ENCODE results near the gene PDE3A.

PDE3A gene

DNA sequence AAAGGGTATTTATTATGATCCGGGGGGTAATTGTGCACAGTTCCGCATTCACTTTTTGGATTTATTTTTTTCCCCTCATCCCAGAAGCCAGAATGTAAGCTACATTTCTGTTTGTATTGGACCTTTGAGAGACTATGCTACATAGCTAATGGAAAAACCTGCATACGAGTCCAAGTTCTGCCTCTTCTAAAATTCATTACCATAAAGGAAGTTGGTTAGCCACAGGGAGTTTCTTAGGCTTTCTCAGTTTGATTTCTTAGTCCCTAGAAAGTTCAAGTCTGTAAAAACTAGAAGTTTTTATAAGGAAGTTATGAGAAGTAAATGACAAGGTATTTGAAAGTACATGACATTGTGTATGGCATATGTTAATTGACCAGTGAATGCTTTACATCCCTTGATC, 138.7 kb downstream of the PDE3A start:
- no CpG with 5 or more reads among the region's 3 CpGs for WGBS, 2 donors (ENCODE audit: extremely low coverage in 2 of 2, insufficient read length in 2 of 2, insufficient replicate concordance in 1 of 2)
- H2BK120ac ChIP-seq (ENCODE audit: low read depth, low read length): no peak overlapping the region
- no peak for DNase-seq (ENCODE audit: low spot score)

DNA sequence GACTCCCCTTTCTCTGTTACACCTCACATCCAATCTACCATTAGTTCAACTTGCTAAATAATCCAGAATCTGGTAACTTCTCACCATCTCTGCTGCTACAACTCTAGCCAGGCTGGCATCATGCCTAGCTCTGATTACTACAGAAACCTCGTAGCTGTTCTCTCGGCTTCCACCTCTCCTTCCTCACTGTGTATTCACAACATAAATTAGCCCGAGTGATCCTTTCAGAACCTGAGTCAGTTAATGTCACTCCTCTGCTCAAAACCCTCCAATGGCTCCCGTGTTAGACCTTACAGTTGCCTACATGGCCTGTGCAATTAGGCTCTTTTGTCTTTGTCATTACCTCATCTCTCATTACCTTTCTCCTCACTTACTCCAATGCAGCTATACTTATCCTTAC, 139.4 kb downstream of the PDE3A start:
- Histone ChIP-seq H2BK15ac (ENCODE audit: low read length) (no peak overlapping the region), H2AK5ac (ENCODE audit: low read depth, low read length) (no peak overlapping the region), H3K9ac (ENCODE audit: low read depth, low read length, poor library complexity) (no peak overlapping the region), H3K23ac (ENCODE audit: low read depth, low read length, poor library complexity) (no peak overlapping the region), H2AFZ (ENCODE audit: low read length) (no peak overlapping the region), H3K14ac (ENCODE audit: low read length) (no peak overlapping the region), H4K91ac (ENCODE audit: low read depth, low read length, poor library complexity) (no peak overlapping the region), H3K27me3 (ENCODE audit: control insufficient read depth in 3 of 3, insufficient read depth in 3 of 3, low read depth in 1 of 3, low read length in 3 of 3) (no peaks in the 10 kb centered on the region), H3K18ac (ENCODE audit: low read length) (no peak overlapping the region), H2BK120ac (ENCODE audit: low read depth, low read length) (no peak overlapping the region), H3K4me2 (ENCODE audit: insufficient read depth, low read length, poor library complexity, severe bottlenecking) (no peak overlapping the region), H2BK12ac (ENCODE audit: low read length) (no peak overlapping the region), H2BK5ac (ENCODE audit: low read length) (no peak overlapping the region), H3K9me3 (replicated peaks in 1 of 2; ENCODE audit: control insufficient read depth in 2 of 2, insufficient read depth in 1 of 2, low read depth in 1 of 2, low read length in 2 of 2) (no peaks in the 10 kb centered on the region), H4K8ac (ENCODE audit: low read depth, low read length) (no peak overlapping the region), H3K4me3 (ENCODE audit: low read length in 2 of 2) (no peak overlapping the region), H3K4ac (ENCODE audit: low read length) (no peak overlapping the region), H3K36me3 (replicated peaks in 1 of 2; ENCODE audit: control insufficient read depth in 2 of 2, insufficient read depth in 2 of 2, low read length in 2 of 2) (no peaks in the 10 kb centered on the region), H3K4me1 (ENCODE audit: control insufficient read depth in 2 of 2, insufficient read depth in 1 of 2, low read depth in 1 of 2, low read length in 2 of 2) (no peaks in the 10 kb centered on the region), H3K79me1 (ENCODE audit: low read depth, low read length) (no peaks in the 10 kb centered on the region), H3K27ac (replicated peaks; ENCODE audit: low read length) (no peak overlapping the region)
- DNase-seq (ENCODE audit: low spot score): no peak
- WGBS, 2 donors (ENCODE audit: extremely low coverage in 2 of 2, insufficient read length in 2 of 2, insufficient replicate concordance in 1 of 2): no CpG with 5 or more reads among the region's 4 CpGs

More for the DNA sequence above, 138.7 kb downstream of the PDE3A start:
- Histone ChIP-seq H3K9me3 (replicated peaks in 1 of 2; ENCODE audit: control insufficient read depth in 2 of 2, insufficient read depth in 1 of 2, low read depth in 1 of 2, low read length in 2 of 2) (no peaks in the 10 kb centered on the region), H3K27me3 (ENCODE audit: control insufficient read depth in 3 of 3, insufficient read depth in 3 of 3, low read depth in 1 of 3, low read length in 3 of 3) (no peaks in the 10 kb centered on the region), H3K4me2 (ENCODE audit: insufficient read depth, low read length, poor library complexity, severe bottlenecking) (no peak overlapping the region), H3K9ac (ENCODE audit: low read depth, low read length, poor library complexity) (no peak overlapping the region), H3K27ac (replicated peaks; ENCODE audit: low read length) (no peak overlapping the region), H3K14ac (ENCODE audit: low read length) (no peak overlapping the region), H3K79me1 (ENCODE audit: low read depth, low read length) (no peaks in the 10 kb centered on the region), H2AK5ac (ENCODE audit: low read depth, low read length) (no peak overlapping the region), H2BK15ac (ENCODE audit: low read length) (no peak overlapping the region), H4K8ac (ENCODE audit: low read depth, low read length) (no peak overlapping the region), H3K36me3 (replicated peaks in 1 of 2; ENCODE audit: control insufficient read depth in 2 of 2, insufficient read depth in 2 of 2, low read length in 2 of 2) (no peaks in the 10 kb centered on the region), H2BK12ac (ENCODE audit: low read length) (no peak overlapping the region), H2AFZ (ENCODE audit: low read length) (no peak overlapping the region), H3K18ac (ENCODE audit: low read length) (no peak overlapping the region), H3K23ac (ENCODE audit: low read depth, low read length, poor library complexity) (no peak overlapping the region), H3K4ac (ENCODE audit: low read length) (no peak overlapping the region), H4K91ac (ENCODE audit: low read depth, low read length, poor library complexity) (no peak overlapping the region), H2BK5ac (ENCODE audit: low read length) (no peak overlapping the region), H3K4me3 (ENCODE audit: low read length in 2 of 2) (no peak overlapping the region), H3K4me1 (ENCODE audit: control insufficient read depth in 2 of 2, insufficient read depth in 1 of 2, low read depth in 1 of 2, low read length in 2 of 2) (no peaks in the 10 kb centered on the region)

DNA sequence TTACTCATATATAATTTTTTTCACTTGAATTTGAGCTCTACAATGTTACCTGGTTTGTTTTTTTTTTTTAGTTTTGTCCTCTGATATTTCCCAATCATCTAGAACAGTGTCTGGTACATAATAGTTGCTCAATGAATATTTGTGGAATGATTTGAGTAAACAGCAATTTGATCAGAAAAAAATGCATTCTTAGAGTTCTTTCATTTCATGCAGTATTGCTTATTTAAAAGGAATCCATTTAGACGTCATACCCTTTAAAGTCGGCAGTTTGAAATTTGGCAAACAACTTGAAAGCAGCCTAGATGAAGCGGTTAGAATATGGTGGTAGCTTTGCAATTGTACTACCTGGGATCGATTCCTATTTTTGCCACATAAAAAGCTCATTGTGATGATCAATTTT, 140.0 kb downstream of the PDE3A start:
- Histone ChIP-seq H3K4me1 (ENCODE audit: control insufficient read depth in 2 of 2, insufficient read depth in 1 of 2, low read depth in 1 of 2, low read length in 2 of 2) (no peaks in the 10 kb centered on the region), H3K27ac (replicated peaks; ENCODE audit: low read length) (no peak overlapping the region), H2AFZ (ENCODE audit: low read length) (no peak overlapping the region), H4K8ac (ENCODE audit: low read depth, low read length) (no peak overlapping the region), H3K23ac (ENCODE audit: low read depth, low read length, poor library complexity) (no peak overlapping the region), H3K79me1 (ENCODE audit: low read depth, low read length) (no peaks in the 10 kb centered on the region), H2AK5ac (ENCODE audit: low read depth, low read length) (no peak overlapping the region), H3K9me3 (replicated peaks in 1 of 2; ENCODE audit: control insufficient read depth in 2 of 2, insufficient read depth in 1 of 2, low read depth in 1 of 2, low read length in 2 of 2) (no peaks in the 10 kb centered on the region), H2BK12ac (ENCODE audit: low read length) (no peak overlapping the region), H3K14ac (ENCODE audit: low read length) (no peak overlapping the region), H2BK15ac (ENCODE audit: low read length) (no peak overlapping the region), H4K91ac (ENCODE audit: low read depth, low read length, poor library complexity) (no peak overlapping the region), H2BK120ac (ENCODE audit: low read depth, low read length) (no peak overlapping the region), H3K9ac (ENCODE audit: low read depth, low read length, poor library complexity) (no peak overlapping the region), H3K18ac (ENCODE audit: low read length) (no peak overlapping the region), H3K36me3 (replicated peaks in 1 of 2; ENCODE audit: control insufficient read depth in 2 of 2, insufficient read depth in 2 of 2, low read length in 2 of 2) (no peaks in the 10 kb centered on the region), H3K4me3 (ENCODE audit: low read length in 2 of 2) (no peak overlapping the region), H2BK5ac (ENCODE audit: low read length) (no peak overlapping the region), H3K4ac (ENCODE audit: low read length) (no peak overlapping the region), H3K27me3 (ENCODE audit: control insufficient read depth in 3 of 3, insufficient read depth in 3 of 3, low read depth in 1 of 3, low read length in 3 of 3) (no peaks in the 10 kb centered on the region), H3K4me2 (ENCODE audit: insufficient read depth, low read length, poor library complexity, severe bottlenecking) (no peak overlapping the region)
- no peak for DNase-seq (ENCODE audit: low spot score)
- no CpG with 5 or more reads among the region's 4 CpGs for WGBS, 2 donors (ENCODE audit: extremely low coverage in 2 of 2, insufficient read length in 2 of 2, insufficient replicate concordance in 1 of 2)

DNA sequence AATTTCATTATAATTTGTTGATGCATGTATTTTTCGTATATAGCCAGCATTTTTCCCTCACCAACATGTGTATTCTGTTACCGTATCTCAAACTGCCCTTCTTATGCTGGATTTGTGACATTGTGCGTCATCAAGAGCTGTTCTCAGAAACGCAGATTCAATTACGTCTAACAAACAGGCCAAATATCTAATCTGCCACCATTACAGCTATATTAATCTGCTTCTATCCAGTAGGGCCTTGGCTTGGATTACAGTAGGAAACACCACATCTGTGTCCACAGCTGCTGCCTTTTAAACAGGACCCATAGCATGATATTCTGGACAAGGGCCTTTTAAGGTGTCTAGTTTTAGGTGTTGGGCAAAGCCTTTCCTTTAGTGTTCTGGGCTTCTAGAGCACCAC, 140.6 kb downstream of the PDE3A start:
- Histone ChIP-seq H3K9me3 (replicated peaks in 1 of 2; ENCODE audit: control insufficient read depth in 2 of 2, insufficient read depth in 1 of 2, low read depth in 1 of 2, low read length in 2 of 2) (no peaks in the 10 kb centered on the region), H3K27ac (replicated peaks; ENCODE audit: low read length) (no peak overlapping the region), H3K9ac (ENCODE audit: low read depth, low read length, poor library complexity) (no peak overlapping the region), H2AK5ac (ENCODE audit: low read depth, low read length) (no peak overlapping the region), H3K14ac (ENCODE audit: low read length) (no peak overlapping the region), H3K4me3 (ENCODE audit: low read length in 2 of 2) (no peak overlapping the region), H3K27me3 (ENCODE audit: control insufficient read depth in 3 of 3, insufficient read depth in 3 of 3, low read depth in 1 of 3, low read length in 3 of 3) (no peaks in the 10 kb centered on the region), H3K79me1 (ENCODE audit: low read depth, low read length) (no peaks in the 10 kb centered on the region), H3K36me3 (replicated peaks in 1 of 2; ENCODE audit: control insufficient read depth in 2 of 2, insufficient read depth in 2 of 2, low read length in 2 of 2) (no peaks in the 10 kb centered on the region), H4K91ac (ENCODE audit: low read depth, low read length, poor library complexity) (no peak overlapping the region), H2BK12ac (ENCODE audit: low read length) (no peak overlapping the region), H2BK5ac (ENCODE audit: low read length) (no peak overlapping the region), H2AFZ (ENCODE audit: low read length) (no peak overlapping the region), H3K18ac (ENCODE audit: low read length) (no peak overlapping the region), H2BK120ac (ENCODE audit: low read depth, low read length) (no peak overlapping the region), H3K23ac (ENCODE audit: low read depth, low read length, poor library complexity) (no peak overlapping the region), H2BK15ac (ENCODE audit: low read length) (no peak overlapping the region), H3K4me2 (ENCODE audit: insufficient read depth, low read length, poor library complexity, severe bottlenecking) (no peak overlapping the region), H3K4ac (ENCODE audit: low read length) (no peak overlapping the region), H3K4me1 (ENCODE audit: control insufficient read depth in 2 of 2, insufficient read depth in 1 of 2, low read depth in 1 of 2, low read length in 2 of 2) (no peaks in the 10 kb centered on the region), H4K8ac (ENCODE audit: low read depth, low read length) (no peak overlapping the region)
- WGBS, 2 donors (ENCODE audit: extremely low coverage in 2 of 2, insufficient read length in 2 of 2, insufficient replicate concordance in 1 of 2): no CpG with 5 or more reads among the region's 5 CpGs
- DNase-seq (ENCODE audit: low spot score): no peak

Measured in neuronal stem cell (in vitro differentiated cells).